Panc1 (cell line): Measurements from ENCODE around the gene FAR2.

ENCODE experiments used
- CTCF ChIP-seq: fragments of 450-650 bp; IDR thresholded peaks from 2 replicates; pipeline ENCODE4 v1.5.1; 2017; ENCODE audit warnings: mild to moderate bottlenecking
- POLR2AphosphoS5 ChIP-seq: IDR thresholded peaks from 2 replicates; pipeline ENCODE4 v1.6.1; 2012; ENCODE audit warnings: mild to moderate bottlenecking, low read depth, low read length, moderate library complexity
- REST ChIP-seq, 2 experiments: IDR thresholded peaks; 2 replicates each; pipeline ENCODE4 v1.6.1; 2011 to 2012; ENCODE audit warnings: low read depth in 2 of 2, control low read depth in 1 of 2, low read length in 1 of 2, mild to moderate bottlenecking in 1 of 2, moderate library complexity in 1 of 2; ENCODE audit not compliant: insufficient read depth in 1 of 2

- TF ChIP-seq CTCF, result no peak
- no peak for TF ChIP-seq POLR2AphosphoS5
- TF ChIP-seq REST (IDR thresholded peaks at IDR 0.05; ENCODE audit: insufficient read depth in 1 of 2, low read depth in 2 of 2, low read length in 1 of 2), result no peak
These were observed 173.1 kb downstream of the FAR2 start for GRCh38 chr12:29322157-29322556.
